NCI-H187 treated with DMSO at 0.1 percent for 48 hours (cell line): Measurements from ENCODE around the gene TMEM271.
"Not testable (repeated sequence)": the region's sequence is repeated elsewhere in the genome, so short reads cannot be mapped to it uniquely, and the experiment has no call there.

Experiments
- DNase-seq: peaks from one replicate; lab custom pipeline; 2025; lab: John Stamatoyannopoulos, UW

The TMEM271 gene

GRCh38 chr4:578451-579443, 2.7 kb upstream of the TMEM271 start:
- DNase-seq: no peak

- DNase-seq: no peak
Measured at GRCh38 chr4:577499-578450, 1.7 kb upstream of the TMEM271 start.

- DNase-seq: no peak
Measured at GRCh38 chr4:576991-577498, 950 bp upstream of the TMEM271 start.

GRCh38 chr4:575281-576141, 584 bp downstream of the TMEM271 start:
- no peak for DNase-seq

DNA sequence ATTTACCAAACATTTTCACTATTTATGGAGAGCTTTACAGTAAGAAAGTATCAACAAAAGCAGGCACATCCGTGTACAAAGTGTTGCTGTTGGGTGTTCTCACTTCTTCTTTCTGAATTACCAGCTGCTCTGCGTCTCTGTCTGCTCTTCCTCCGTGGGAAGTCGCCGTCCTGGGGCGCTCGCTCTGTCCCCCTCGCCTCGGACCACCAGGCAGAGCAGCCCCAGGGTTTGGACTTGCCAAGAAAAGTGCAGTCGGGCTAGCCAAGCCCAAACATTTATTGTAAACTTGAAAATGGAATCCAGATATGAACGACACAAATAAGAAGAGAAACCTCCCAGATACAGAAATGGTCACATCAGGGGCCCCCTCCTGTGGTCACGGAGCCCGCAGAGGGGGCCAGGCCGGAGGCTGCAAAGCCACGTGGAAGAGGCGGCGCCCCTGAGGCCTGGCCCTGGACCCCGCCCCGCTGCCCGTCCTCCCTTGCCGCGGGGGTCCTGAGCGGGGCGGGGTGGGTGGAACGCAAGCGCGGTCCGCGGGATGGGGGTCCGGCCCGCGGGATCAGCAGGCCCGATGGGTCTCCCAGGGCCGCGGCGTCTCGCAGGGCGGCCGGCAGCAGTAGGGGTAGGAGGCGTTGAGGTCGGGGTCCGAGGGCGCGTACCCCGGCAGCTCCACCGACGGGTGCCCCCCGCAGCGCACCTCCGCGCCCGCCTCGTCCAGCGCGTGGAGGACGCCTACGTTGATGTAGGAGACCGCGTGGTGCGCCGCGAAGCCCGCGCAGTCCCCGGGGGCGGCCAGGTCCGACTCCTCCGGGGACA, 1.5 kb downstream of the TMEM271 start:
- DNase-seq: no peak

DNA sequence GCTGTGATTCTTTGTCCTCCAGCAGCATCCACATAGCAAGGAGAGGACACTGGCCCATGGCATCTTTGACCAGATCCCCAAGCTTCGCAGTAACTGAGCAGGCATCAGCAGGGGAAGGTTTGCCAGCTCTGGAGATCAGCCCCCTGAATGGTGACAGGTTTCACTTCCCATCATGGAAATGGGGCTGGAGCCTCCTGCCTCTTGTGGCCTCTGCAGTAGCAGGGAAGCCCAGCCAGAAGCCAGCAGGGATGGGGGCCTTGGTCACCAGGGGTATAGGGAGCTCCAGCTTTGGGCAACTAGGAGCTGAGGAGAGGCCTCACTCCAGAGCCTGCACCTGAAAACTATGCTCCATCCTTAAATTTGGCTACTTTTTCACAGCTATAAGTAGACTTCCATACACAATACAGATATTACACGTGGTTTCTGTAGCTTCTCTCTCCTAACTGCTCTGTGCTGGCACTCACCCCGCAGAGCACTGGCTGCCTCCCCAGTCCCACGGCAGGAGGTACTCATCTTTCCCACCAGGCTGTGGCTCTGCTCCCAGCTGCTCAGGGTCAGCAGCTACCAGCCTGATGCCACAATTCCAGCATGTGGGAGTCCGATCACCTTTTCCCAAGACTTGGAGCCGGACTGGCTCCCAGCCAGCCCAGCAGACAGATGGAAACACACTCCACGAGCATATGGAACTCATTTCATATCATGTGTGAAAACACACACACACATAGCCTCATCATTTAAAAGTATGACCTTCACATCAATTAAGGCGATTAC, 2.8 kb downstream of the TMEM271 start:
- DNase-seq: no peak

GRCh38 chr4:572594-572993, 3.5 kb downstream of the TMEM271 start:
- DNase-seq: no peak

- no peak for DNase-seq
Measured at GRCh38 chr4:571838-572572, 4.1 kb downstream of the TMEM271 start.

- DNase-seq: no peak
Measured at GRCh38 chr4:570754-571153, 5.3 kb downstream of the TMEM271 start.

DNA sequence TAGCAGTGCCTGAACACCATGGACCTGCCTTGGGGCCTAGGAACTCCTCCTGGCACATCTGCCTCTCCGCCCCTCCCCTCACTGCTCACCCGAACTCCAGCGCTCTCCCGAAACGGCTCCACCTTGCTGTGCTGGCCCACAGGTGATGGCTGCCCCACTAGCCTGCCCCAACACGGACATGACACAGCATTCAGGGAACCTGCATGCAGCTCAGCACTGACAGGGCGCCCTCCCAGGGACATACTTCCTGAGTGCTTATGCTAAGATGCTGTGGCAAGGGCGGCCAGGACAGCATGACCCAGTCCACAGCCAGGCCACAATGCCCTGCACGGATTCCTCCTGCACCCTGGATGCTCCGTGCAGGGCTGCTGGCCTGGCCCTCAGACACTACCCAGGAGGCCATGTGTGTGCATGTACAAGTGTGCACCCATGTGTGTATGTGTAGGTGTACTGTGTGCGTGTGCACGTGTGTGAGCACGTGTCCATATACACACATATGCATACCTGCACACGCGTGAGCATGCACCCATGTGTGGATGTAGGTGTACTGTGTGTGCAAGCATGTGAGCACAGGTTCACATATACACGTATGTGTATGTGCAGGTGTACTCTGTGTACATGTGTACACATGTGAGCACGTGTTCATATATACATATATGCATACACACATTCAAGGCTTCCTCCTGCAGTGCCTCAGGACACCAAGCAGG, 6.0 kb downstream of the TMEM271 start:
- no peak for DNase-seq

DNA sequence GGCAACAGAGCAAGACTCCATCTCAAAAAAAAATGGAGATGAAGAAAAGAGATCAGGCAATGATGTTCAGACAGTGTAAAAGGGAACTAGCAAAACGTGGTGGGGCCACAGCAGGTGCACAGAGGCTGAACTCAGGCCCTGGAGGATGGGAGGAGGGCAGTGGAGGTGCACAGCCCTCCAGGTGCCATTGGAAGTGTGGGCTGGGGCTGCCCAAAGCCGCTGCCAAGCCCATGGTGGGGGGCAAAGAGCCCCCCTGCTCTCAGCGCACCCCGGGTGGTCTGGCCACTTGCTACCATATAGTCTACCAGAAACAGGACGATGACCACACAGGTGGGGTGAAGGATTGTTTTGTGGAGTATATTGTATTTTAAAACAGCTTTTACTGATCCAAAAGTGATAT, 7.1 kb downstream of the TMEM271 start:
- DNase-seq: no peak

DNA sequence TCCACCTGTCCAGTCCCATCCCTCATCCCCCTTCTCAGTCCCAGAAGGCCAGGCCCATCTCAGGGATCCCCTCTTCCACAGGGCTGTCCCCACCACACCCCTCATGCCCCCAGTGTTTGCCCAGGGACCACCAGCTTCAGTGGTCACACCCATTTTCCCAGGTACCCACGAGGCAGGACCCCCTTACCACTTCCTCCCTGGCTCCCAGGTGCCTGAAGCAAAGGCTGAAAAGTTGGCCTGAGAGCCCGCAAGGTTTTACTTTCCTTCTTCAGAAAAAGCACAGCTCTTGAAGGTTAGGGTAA, 7.8 kb downstream of the TMEM271 start:
- no peak for DNase-seq

GRCh38 chr4:567457-568350, 8.4 kb downstream of the TMEM271 start:
- no peak for DNase-seq

DNA sequence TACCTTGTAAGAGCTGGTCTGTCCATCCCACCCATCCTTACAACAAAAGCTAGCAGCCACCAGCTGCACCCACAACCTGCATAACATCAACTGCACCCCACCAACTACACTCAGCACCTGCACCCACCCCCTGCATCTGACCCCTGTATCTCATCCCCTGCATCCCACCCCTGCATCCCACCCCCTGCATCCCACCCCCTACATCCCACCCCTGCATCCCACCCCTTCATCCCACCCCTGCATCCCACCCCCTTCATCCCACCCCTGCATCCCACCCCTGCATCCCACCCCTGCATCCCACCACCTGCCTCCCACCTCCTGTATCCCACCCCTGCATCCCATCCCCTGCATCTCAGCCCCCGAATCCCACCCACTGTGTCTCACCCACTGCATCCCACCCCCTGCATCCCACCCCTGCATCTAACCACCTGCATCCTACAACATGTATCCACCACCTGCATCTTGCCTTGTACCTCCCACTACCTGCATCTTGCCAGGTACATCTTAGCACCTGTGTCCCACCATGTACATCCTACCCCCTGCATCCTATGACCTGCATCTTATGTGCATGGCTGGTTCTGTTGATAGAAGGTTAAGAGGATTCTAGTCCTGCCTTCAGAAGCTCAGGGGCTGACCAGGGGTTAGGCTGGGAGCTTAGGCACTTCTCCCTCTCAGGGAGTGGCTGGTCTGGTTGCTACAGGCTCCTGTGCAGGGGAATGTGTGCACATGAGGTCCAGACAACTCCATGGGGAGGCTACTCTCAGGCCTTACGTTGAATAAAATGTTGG, 9.4 kb downstream of the TMEM271 start:
- no peak for DNase-seq

- DNase-seq: no peak
Measured at GRCh38 chr4:566035-566434, 10.1 kb downstream of the TMEM271 start.

DNA sequence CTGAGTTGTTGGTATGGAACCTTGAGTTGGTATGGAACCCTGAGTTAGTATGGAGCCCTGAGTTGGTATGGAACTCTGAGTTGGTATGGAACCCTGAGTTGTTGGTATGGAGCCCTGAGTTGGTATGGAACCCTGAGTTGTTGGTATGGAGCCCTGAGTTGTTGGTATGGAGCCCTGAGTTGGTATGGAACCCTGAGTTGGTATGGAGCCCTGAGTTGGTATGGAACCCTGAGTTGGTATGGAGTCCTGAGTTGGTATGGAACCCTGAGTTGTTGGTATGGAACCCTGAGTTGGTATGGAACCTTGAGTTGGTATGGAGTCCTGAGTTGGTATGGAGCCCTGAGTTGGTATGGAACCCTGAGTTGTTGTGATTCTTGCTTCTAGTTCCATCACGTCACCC, 10.5 kb downstream of the TMEM271 start:
- not testable (repeated sequence) for DNase-seq

GRCh38 chr4:562458-562857, 13.6 kb downstream of the TMEM271 start:
- DNase-seq: not testable (repeated sequence)
